H54 (cell line): ENCODE data around the gene ZNF217.
"Not testable (repeated sequence)": the region's sequence is repeated elsewhere in the genome, so short reads cannot be mapped to it uniquely, and the experiment has no call there.

Experiments used
- DNase-seq: peaks from one replicate; pipeline ENCODE4 v3.0.0; 2011; ENCODE audit warnings: low spot score, mixed read lengths; ENCODE audit not compliant: insufficient read length
- FAIRE-seq: peaks from 3 replicates; lab custom pipeline; 2011; peaks lifted over from hg19 to GRCh38; lab: Jason Lieb, UNC
- POLR2A ChIP-seq: IDR thresholded peaks from 2 replicates; pipeline ENCODE4 v1.6.1; 2011; ENCODE audit warnings: low read depth, mild to moderate bottlenecking, low read length

Gene ZNF217

GRCh38 chr20:53535878-53536277 lies 57.8 kb downstream of the ZNF217 start:
- FAIRE-seq = no peak

GRCh38 chr20:53534037-53534436 lies 59.6 kb downstream of the ZNF217 start:
- no peak for TF ChIP-seq POLR2A
- no peak for DNase-seq
- no peak for FAIRE-seq

More at GRCh38 chr20:53535878-53536277, 57.8 kb downstream of the ZNF217 start:
- no peak for TF ChIP-seq POLR2A
- DNase-seq = no peak

GRCh38 chr20:53533500-53533899 lies 60.1 kb downstream of the ZNF217 start:
- FAIRE-seq = no peak

GRCh38 chr20:53532654-53533312 lies 60.9 kb downstream of the ZNF217 start:
- DNase-seq, FAIRE-seq: not testable (repeated sequence)

More at GRCh38 chr20:53533500-53533899, 60.1 kb downstream of the ZNF217 start:
- no peak for DNase-seq
- TF ChIP-seq POLR2A = no peak

GRCh38 chr20:53530440-53530839 lies 63.2 kb downstream of the ZNF217 start:
- DNase-seq = no peak
- no peak for TF ChIP-seq POLR2A
- FAIRE-seq = no peak

- TF ChIP-seq POLR2A = no peak
- FAIRE-seq = no peak
- no peak for DNase-seq
Measured at GRCh38 chr20:53529658-53530057, 64.0 kb downstream of the ZNF217 start.

GRCh38 chr20:53527196-53527595 lies 66.4 kb downstream of the ZNF217 start:
- FAIRE-seq = no peak
- no peak for DNase-seq

GRCh38 chr20:53524589-53525312 lies 68.9 kb downstream of the ZNF217 start:
- no peak for FAIRE-seq
- TF ChIP-seq POLR2A = no peak
- DNase-seq = no peak

More at GRCh38 chr20:53527196-53527595, 66.4 kb downstream of the ZNF217 start:
- no peak for TF ChIP-seq POLR2A

- not testable (repeated sequence) for FAIRE-seq, DNase-seq
Measured at GRCh38 chr20:53523615-53524014, 70.0 kb downstream of the ZNF217 start.

GRCh38 chr20:53522696-53523095 lies 70.9 kb downstream of the ZNF217 start:
- FAIRE-seq = no peak
- no peak for TF ChIP-seq POLR2A
- DNase-seq = no peak

- DNase-seq = no peak
- TF ChIP-seq POLR2A = no peak
- FAIRE-seq = no peak
Measured at GRCh38 chr20:53522026-53522425, 71.6 kb downstream of the ZNF217 start.

- DNase-seq = peak; percentile 39
- FAIRE-seq = peak; percentile 30
Measured at GRCh38 chr20:53521421-53521820, 72.2 kb downstream of the ZNF217 start.

GRCh38 chr20:53517146-53517545 lies 76.5 kb downstream of the ZNF217 start:
- no peak for TF ChIP-seq POLR2A
- DNase-seq (no peak), FAIRE-seq (no peak)
